Prostate gland (tissue), 2 donors: ENCODE results near the gene BABAM2.

Source experiments
- CTCF ChIP-seq, 4 experiments: fragments of 200-600 bp in 2 of 4; fragments of 450-650 bp in 2 of 4; sonication (generic) in 2 of 4; IDR thresholded peaks; 1 replicate in 3 of 4; 2 replicates in 1 of 4; pipeline ENCODE4 v1.5.1; 2016 to 2019; ENCODE audit warnings: antibody characterized with exemption in 4 of 4, mild to moderate bottlenecking in 2 of 4, moderate library complexity in 2 of 4
- POLR2AphosphoS5 ChIP-seq: sonication (generic); formaldehyde crosslinking; IDR thresholded peaks from one replicate; pipeline ENCODE4 v1.6.1; 2017; ENCODE audit warnings: antibody characterized with exemption

GRCh38 chr2:27914805-27915175 lies 24.3 kb downstream of the BABAM2 start:
- TF ChIP-seq POLR2AphosphoS5 (no peak), CTCF (IDR thresholded peaks at IDR 0.05) (no peak)
